HG03520 (cell line): ENCODE data around the gene ADD3.

Experiments used
- ATAC-seq: cut with Tn5 transposase; IDR thresholded peaks from one replicate; pipeline ENCODE4 v1.9.1; 2021; ENCODE audit warnings: mild to moderate bottlenecking, moderate library complexity; ENCODE audit not compliant: unreplicated experiment

ADD3 gene

DNA sequence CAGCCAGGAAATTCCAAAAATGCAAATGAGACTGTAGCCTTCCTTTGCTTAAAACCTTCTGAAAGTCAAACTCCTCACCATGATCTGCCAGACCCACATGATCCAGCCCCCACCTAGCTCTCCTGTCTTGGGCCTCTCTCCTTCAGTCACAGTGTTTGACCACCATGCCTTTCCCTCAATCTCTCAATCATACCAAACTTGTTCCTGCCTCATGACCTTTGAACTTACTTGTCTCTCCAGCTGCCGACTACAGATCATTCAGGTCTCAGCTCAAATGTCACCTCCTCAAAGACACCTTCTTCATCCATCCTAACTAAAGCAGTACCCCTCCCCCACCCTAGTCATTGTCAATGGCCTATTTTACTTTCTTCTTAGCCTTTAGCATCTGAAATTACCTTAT, 9.3 kb upstream of the ADD3 start:
- ATAC-seq, result no peak

DNA sequence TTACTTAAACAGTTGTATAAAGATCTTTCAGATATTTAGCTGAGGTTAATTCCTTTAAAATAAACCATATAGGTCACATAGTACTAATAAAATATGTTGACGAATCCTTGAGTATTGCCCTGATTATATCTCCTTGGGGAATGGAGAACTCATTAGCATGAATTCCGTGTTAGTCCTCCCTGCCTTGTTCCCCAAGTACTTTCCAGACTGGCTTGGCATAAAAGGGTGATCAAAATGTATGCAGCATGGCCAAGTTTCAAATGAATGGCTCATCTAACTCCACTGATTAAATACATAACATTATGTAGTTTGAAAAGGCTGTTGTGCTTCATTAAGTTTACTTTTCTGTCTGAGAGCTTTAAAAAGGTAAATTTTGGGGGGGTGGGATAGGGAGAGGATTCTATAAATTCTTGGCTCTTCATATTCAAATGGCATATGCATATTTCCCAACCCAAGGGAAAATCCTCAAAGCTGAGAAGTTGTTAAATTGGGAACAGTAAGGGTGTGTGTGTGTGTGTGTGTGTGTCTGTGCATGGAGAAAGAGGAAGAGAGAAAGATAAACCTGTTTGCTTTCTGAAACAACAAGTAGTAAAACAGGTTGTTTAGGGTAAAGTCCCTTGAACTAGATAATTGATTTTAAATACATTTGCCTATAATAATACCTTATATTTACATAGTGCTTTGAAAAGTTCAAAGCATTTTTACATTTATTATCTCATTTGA, 4.8 kb upstream of the ADD3 start:
- no peak for ATAC-seq

DNA sequence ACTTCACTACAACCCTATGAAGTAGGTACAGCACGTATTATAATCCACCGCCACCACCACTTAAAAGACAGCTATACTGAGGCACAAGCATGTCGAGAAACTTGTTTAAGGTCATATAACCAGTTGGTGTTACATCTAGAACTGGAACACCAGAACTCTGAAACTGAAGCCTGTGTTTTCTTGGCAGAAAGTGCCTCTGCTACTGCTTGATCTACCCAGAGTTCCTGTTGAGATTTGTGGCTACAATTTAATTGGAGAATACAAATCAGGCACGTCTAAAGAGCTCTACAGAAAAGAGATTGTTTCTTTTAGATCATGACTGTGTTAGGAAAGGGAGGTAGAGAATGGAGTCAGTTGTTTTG, 4.3 kb upstream of the ADD3 start:
- ATAC-seq, result no peak

DNA sequence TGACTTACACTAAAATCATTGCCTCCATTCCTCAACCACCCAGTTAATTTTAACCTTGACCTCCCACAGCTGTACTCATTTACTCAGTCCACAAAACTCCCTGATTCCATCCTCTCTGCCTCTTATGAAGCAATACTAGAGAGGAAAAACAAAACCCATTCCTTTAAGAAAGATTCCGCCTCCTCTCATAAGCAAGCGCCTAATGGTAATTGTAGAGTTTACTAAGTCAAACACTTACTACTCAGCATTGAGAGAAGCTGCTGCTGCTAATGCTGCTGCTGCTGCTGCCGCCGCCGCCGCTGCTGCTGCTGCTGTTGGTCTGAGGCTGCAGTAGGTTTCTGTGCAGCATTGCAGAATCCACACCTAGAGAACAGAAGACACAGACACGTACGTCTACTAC, 2.1 kb upstream of the ADD3 start:
- ATAC-seq, result no peak

DNA sequence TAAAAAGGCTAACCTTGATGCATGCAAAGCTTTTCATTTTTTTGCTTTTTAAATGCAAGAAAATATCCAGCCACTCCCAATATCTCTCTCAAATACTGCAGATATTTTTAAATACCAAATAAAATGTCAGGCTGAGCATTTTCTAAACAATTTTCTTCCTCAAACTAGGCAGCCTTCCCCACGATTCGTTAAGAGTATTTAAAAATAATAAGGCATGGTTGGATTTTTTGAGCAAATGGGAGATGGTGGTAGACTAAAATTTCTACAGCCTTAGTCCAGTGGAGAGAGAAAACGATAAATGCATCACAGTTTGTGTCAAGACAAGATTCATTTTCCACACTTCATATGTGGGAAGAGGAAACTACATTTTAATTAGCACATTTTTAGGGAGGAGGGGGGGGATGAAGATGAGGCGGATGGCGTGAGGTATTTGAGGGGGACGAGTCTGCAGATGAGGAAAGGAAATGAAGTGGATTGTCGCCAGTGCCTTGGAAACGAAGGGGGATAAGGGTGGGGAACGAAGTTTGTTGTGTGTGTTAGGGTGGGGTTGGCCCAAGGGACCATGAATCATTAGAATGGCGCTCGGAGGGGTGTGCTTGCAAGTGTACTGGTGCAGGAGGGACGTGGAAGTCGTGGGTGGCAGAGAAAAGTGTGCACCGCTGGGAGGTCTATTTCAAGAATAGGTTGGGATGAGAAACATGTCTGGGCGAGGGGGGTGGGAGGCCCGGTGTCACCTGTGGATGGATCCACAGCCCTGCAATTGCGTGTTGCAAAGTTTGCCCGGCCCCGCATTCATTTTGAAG, 1.2 kb upstream of the ADD3 start:
- no peak for ATAC-seq

DNA sequence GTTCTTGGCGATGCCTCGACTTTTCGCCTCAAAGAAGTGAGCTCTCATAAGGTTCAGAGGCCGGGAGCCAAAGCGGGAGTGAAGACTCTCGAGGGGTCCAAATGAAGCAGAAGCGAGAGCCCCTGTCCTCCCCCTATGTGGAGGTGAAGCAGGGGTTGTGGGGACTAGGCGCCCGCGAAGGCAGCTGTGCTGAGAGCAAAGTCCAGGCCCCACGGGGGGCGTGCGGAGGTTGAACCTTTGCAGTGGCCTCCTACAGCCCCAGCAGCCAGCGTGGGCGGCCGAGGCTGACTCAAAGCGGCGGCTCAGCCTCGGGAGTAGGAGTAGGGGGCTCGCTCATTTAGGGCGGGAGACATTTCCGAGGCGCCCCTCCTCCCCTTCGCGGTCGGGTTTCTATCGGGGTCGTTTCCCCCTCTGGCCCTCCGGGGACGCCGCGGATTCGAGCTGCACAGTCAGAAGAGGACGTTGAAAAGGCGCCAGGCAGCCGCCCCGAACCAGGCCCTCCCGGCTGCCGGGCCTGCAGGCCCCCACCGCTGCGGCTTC, 553 bp upstream of the ADD3 start:
- ATAC-seq, result peak; percentile 43

DNA sequence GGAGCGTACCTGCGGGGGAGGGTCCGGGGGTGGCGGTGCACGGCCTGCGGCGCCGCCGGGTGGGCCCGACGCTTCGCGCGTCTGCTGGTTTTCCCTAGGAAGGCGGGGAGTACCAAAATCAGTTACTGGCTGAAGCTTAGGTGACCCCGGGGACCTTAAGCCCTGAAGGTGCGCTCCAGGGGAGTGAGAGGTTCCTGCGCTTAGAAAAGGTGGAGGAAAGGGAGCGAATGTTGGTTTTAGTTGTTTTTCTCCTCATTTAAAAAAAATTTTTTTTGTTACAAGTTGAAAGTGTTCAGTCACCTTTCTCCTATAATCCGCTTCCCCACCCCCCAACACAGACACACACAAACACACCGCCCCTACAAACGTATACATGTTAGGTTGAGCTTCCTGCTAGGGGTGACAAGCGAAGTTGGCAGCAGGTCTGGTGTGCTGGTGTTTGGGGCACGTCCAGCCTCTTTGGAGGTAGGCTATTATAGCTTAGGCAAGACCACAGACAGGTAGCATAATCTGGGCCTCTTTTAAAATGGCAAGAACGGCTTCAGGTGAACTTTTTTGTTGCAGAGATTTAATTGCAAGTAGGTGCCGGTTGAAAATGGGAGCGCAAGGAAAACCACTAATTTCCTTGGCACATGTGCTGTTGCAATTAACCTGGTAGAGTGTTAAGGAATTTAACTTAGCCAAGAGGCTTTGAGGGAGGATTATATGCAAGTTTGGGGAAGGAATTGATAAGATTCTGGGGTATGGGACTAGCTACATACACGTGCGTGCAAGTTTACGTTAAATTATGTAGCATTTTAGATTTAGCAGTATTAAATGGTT, 945 bp downstream of the ADD3 start:
- ATAC-seq, result peak; percentile 4

DNA sequence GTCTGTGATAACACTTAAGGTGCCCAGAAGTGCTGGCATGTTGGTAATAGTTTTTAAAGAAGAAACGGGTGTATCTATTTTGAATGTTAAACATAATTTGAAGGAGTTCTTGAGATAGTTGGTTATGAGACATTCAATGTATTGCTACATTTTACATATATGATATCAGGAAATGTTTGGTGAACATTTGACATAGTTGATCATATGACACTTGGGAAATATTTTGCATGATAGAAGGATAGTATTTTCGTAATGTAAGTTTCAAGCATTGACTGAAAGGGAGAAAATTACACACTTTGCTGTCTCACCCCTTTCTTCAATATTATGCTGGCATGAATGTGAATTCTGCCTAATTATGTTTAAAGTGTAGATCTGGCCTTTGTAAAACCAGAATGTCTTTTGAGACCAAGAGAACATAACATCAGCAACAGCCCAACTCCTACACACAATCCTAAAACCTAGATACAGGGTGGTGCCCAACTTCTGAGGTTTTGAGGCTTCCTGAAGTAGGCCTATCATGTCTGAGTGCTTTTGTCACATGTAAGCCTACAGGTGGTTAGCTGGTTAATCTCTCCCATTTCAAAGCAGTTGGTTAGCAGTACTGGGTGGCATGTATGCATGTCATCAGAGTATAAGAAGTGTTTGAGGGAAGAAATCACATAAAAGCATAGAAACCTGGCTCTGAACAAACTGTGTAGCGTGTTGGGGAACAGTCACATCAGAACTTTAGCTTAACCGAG, 2.1 kb downstream of the ADD3 start:
- peak; percentile 17 for ATAC-seq

DNA sequence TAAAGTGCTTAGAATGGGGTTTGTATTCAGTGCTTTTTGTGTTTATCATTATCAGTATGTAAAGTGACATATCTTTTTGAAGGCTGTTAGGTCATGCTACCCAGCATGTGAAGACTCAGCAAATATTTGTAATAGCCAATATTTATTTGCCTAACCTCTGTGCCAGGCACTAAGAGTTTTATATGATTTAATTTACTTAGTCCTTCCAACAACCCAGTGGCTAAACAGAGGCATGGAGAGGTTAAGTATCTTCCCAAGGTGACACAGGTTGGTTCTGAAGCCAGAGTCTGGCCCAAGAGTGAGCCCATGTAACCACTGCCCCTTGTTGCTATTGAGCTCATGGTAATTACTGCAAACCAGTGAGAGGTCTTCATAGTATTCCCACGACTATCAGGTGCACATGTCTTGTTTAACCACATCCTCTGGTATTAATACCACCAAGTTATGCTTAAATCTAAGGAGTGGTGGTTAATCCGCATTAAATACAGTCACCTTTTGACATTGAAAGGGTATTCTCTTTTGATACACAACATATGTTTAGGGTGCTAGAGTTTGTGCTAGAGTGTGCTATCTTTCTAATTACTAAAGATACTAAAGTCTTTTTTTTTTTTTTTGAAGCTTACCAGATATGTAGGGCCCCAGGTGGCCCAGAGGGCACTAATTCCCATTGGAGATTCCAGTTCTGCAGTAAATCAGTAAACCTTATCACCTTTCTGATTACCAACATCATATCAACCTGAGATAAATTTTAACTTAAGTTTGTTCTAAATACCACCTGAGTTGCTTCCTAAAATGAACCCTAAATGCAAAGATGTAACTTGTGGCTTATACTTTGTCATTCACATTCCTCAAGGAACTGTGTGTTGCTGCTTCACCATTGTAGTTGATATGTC, 2.9 kb downstream of the ADD3 start:
- no peak for ATAC-seq

DNA sequence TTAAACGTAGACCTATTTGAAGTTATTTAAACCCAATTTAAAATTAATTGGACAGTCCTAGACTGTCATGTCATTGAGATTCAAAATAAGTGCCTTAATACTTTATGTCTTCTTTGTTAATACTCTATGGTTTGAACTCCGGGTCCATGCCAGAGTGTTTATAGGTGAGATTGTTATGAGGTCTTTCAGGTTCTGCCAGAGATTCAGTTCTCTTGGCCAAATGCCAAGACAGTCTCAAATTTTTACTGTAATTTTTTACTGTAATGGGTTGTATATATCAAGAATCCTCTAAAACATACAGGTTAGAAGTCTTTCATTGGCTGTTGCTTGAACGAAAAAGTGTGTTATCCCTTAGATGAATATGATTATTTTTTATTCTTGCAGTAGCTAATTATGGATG, 3.9 kb downstream of the ADD3 start:
- ATAC-seq, result no peak

DNA sequence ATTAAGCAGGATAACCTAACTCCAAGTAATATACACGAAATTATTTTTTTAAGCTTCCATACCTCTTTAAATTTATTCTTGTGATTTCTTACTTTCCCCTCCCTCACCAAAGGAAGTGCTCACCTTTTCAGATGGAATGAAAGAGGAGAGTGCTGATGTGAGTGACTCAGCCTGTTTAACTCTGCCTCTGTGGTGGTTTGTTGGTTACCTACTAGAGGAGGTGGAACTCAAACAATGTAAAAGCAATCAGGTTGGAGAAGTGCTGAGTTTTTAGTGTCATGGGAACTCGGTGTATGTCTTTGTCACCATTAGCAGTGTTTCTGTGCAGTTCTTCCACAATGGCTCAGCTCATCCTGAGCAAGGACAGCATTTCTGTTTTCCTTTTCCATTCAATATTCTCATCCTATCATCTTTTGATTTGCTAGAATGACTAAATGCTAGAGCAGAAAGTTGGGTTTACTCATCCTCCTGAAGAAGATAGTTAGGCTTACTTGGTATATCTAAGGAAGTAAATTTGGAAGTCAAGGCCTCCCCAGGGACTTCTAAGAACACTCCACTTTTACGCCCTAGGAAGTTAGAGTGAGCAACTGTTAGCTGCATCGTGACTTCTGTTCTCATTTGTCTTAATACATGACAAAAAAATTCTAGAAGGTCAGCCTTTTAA, 6.0 kb downstream of the ADD3 start:
- no peak for ATAC-seq

DNA sequence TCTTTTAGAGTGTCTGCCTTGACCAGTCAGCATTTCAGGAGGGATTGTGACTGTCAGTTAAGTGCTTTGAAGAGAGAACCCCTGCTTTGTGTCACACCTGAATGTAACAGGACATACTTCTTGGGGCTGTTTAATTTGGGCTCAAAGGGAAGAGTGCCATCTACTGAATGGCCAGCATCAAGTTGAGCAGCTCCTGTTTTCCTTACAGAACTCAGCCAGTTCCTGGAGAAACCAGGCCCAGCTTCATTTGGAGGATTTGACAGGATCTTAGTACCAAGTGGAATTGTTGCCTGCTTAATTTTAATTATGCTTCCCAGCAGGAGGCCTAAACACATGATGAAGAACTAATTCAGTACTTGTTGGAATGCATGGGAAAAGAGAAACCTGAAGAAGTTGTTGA, 8.3 kb downstream of the ADD3 start:
- ATAC-seq, result no peak

DNA sequence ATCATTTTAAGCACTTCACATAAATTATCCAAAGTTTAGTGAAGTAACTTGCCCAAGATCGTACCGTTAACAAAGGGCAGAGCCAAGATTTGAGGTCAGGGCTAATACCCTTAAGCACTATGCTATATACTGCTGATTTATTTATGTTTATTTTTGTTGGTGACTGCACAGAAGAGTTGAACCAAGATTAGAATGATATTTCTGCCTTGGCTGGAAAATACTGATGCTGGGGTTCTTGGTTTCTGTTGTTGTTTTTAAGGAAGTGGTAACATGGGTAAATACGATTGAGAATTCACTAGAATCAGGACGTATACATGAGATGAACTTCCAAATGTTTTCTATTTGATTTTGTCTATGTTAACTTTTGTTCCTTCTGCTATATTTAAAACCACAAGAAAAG, 9.3 kb downstream of the ADD3 start:
- no peak for ATAC-seq

DNA sequence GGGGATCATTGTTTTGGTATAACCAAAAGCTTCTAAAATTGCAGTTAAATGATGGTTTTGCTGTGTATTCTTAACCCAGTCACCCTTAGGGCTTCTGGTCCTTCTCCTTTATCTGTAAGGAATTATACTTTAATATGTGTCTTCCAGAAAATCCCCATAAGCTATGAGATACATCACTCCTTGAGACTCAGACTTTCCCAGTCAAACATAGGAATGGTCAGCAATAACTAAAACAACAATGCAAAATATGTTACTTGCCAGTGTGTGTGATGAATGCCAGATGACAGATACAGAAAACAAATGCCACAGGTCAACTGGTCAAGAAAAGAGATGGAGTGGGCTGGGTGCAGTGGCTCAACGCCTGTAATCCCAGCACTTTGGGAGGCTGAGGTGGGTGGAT, 10.1 kb downstream of the ADD3 start:
- ATAC-seq, result no peak

DNA sequence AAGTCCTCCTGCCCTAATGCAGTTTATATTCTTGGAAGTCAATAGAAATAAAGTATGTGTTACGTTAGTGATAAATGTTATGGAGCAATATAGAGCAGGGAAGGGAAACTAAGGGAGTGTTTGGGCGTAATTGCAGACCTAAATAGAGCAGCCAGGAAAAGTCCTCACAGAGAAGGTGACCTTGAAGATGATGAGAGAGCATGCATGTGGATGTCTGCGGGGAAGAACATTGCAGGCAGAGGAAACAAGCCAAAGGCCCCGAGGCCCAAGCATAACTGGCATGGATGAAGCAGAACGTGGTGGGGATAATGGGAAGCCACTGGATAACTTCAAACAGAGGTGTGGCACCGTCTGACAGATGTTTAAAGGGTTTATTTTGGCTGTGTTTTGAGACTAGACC, 12.5 kb downstream of the ADD3 start:
- no peak for ATAC-seq

DNA sequence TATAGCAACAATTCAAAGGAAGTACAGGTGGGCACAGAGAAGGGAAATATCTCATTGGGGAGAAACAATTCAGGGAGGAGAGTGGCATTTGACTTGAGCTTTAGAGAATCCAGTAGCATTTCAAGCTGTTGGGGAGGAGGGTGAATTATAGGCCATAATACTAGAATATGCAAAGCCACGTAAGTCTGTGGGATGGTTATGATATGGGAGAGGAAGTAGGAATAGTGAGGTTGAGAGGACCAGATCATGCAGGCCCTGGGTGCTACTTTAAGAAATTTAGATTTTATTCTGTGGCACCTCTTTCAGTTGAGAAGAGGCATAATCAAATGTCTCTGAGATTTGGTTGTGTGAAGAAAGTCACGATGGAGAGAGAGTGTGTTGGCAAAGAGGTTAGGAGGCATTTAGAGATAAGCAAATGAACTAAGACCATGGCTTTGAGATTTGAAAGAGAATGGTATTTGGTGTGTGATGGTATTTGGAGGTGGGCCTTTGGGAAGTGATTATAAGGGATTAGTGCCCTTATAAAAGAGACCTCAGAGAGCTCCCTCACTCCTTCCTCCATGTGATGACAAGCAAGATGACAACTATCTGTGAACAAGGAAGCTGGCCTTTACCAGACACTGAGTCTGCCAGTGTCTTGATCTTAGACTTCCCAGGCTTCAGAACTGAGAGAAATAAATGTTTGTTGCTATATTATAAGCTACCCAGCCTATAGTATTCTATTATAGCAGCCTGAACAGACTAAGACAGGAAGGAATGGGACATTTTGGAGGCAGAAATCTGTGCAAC, 15.1 kb downstream of the ADD3 start:
- no peak for ATAC-seq

DNA sequence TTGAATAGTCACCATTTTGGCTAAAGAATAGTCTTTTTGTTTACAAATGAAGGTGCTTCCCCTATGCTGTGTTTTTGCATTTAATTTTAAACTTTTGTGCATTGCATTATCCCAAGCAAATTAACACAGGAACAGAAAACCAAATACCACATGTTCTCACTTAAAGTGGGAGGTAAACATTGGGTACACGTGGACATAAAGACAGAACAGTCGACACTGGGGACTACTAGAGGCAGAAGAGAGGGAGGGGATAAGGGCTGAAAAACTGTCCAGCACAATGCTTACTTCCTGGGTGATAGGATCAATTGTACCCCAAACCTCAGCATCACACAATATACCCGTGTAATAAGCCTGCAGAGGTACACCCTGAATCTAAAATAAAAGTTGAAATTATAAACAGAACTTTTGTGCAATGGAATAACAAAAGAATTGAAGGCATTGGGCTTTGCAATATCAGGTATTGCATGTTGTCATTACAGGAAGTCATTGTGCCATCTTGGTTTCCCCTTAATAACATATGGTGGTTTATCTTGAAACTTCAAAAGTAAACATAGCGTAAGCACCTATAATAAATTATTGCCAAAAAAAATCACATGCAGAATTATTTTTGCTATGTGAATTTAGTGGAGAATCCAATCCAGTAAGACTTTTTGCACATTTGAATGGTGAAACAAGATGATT, 16.1 kb downstream of the ADD3 start:
- ATAC-seq, result no peak

DNA sequence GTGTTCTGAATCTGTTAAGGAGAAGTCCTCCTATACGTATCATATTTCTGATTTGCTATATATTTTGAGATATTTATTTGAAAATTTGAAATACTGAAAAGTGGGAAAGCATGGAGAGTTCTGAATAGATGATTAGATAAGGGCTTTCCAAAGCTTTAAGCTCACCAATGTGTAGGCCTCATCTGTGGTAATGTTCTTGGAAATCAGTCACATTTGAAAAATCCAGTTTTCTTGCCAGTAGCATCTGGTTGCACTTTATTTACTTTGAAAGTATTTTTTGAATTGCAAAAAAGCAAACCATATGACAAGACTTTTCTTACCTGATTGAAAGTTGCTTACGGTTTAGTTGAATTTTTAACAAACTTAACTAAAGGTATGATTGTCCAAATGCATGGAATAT, 21.7 kb downstream of the ADD3 start:
- ATAC-seq, result no peak
